Cardiac septum (tissue), 1 donor: Measurements from ENCODE around the gene PDE4D. TPM values are rescaled to one million over a fixed set of nuclear protein-coding genes. Genes with fewer than 3 reads are reported as not detected.
"Not testable (repeated sequence)": the region's sequence is repeated elsewhere in the genome, so short reads cannot be mapped to it uniquely, and the experiment has no call there.

Source experiments
- DNase-seq: peaks from one replicate; pipeline ENCODE4 v3.0.0-alpha.2; 2020; ENCODE audit warnings: low spot score
- intact Hi-C: fragments of 100-400 bp; cut with DNase I; formaldehyde crosslinking; loops from one replicate; pipeline ENCODE4 v1.14.0; 2022
- total RNA-seq: library from RNA; stranded (reverse); fragmentation: NEBNext Ultra II Directional; extraction: Animal tissue kit (Norgen Biotek cat#: 25700); gene quantifications from one replicate; pipeline ENCODE4 v1.2.1, GENCODE V29; 2021
- donor health status: DM: no; HTN: no; CAD: no.

Gene PDE4D
- total RNA-seq, 1 donor from 2014 or later, result 29.3 TPM

DNA sequence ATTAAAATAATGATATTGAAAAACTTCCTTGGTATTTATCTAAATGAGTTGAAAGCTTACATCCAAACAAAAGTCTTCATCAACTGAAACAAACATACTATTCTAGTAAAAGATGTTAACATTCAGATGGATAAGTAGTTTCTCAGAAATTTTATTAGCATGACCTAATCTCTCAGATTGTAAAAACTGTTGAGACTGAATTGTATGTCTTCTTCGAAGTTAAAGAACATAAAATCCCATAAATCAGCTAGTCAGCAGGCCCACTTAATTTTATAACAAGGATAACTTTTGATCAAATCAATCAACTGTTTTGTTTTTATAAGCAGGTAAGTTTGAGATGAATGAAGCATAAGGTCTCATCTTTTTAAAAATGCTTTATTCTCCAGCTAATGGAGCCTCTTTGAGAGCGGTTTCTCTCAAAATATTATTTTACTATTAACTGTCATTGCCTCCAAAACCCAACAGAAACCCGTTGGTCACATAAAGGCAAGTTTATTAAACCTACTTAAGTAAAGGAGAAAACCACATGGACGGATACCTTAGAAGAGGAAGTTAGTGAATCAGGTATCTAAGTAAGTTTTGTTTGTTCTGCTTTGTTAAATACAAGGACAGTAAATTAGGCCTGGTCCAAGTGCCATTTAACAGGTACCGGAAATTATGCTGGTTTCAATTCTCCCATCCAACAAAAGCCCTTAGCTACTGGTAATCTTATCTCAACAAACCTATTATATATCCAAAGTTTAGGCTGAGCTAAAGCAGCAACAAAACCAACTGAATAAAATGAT, 457.0 kb downstream of the PDE4D start:
- intact Hi-C loops, result no loop called here
- DNase-seq, result no peak

DNA sequence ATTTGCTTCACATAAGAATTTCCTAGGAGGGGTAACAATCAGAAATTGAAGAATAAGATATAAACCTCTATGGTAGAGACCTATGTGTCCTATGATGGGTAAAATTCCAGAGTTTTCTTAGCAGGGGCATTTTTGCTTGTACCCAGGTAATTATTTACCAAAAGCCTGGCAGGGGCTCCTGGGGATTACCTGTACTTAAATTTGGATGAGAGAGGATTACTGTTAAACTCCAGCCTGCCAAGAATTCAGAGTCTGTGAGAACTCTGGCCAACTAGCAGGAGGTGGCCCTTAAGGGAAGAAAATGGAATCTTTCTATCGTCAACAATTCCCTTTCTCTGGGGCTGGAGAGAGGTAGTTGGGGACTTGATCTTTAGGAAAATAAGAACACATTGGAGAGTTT, 460.4 kb downstream of the PDE4D start:
- no peak for DNase-seq
- intact Hi-C loops, result no loop called here

DNA sequence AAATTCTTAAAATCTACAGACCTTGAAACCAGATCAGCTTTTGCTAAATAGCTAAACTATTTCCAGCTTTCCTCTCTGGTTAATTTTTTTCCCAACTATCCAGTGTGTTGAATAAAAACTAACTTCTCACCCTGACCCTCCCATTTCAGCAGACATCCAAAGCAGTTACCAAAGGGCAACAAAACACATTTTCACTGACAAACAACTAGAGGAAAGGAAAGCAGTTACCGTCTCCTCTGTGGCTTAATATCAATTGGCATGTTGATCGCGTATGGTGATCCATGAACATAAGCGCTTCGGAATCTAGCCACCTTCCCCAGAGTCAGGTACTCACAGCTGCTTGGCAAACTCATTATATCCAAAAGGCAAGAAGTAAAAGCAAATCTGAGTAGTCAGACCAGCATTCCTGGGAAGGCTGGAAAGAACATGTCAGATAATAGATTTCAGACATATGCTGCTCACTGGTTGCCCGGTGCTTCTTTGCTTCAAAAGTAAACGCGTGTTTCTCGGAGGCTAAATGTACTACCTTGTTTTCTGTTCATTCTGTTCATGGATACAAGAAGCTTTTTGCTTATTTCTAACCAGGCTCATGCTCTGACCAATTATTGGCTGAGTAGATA, 463.4 kb downstream of the PDE4D start:
- no peak for DNase-seq
- intact Hi-C loops, result no loop called here

DNA sequence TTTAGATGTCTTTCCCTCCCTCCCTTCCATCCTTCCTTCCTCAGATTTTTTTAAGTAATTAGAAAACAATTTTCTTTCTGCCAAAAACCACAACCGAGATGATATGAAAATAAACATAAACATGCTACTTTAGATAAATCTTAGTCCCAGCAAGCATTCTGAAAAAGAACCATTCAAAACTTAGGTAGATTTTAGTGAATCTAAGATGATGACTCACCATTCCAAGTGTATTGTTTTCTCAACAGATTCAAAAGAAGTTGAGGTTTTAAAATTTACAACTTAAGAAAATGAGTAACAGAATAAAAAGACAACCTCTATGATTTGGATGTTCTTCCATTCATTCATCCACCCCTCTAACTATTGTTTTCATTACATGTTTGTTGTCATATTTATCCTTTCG, 465.1 kb downstream of the PDE4D start:
- no peak for DNase-seq
- intact Hi-C loops, result no loop called here

DNA sequence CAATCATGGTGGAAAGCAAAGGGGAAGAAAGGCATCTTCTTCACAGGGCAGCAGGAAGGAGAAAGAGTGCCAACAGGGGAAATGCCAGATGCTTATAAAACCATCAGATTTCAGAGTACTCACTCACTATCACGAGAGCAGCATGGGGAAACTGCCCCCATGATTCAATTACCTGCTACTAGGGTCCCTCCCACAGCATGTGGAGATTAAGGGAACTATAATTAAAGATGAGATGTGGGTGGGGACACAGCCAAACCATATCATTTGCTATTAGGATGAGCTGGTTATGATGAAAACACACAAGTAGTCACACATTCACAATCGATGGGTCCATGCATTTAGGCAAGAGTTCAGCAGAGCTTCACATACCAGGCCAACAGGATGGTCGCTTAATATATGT, 469.0 kb downstream of the PDE4D start:
- no peak for DNase-seq
- intact Hi-C loops, result no loop called here

DNA sequence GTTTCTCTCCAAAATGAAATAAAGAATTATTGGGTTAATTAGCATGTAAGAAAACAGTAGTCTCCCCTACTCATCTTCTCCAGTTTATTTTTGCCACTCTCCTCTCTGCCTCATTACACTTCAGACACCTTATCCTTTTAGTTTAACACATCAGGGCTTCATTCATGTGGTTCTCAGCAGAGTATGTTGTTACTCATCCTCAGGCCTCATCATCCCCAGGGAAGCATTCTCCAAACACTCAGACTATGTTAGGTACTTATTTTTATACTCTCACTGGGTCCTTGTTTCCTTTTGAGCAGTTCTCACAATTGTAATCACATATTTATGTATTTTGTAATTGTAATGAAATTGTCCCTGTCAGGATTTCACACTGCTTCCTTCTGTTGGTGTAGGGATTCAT, 470.5 kb downstream of the PDE4D start:
- intact Hi-C loops, result no loop called here
- no peak for DNase-seq

DNA sequence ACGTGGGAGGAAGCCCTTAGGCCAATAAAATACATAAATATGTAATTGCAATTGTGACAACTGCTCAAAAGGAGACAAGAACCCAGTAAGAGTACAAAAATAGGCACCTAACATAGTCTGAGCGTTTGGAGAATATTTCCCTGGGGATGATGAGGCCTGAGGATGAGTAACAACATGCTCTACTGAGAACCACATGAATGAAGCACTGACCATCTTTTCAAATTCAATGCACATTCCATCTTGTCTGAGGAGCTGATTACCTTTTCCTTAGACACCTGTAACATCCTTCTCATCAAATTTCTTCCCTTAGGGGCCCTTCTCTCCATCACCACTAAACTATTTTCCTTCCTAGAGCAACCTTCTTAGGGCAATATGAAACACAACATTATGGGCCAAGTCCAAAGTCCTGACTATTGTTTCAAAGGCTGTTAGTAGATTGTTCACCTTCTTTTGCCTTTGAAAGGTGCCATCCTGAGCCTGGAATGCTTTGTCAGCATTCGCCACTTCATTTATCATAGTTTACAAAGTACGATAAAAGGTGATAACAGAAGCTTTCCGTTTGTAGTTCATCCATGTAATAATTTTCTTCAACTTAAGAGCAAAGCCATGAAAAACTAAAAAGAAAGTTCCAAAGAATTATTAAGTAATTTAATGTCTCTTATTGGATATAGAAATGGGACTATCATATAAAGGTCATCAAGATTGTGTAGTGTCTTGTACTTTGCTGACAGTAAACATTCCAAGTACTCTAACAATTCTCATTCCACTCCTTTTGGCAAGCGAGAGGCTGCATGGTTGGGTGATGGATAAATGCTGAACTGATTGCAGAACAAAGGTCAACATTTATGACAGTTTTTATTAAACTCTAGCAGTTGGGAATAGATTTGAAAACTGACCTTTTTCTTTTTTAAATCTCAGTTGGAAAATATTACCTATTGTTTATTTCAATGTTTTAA, 471.3 kb downstream of the PDE4D start:
- intact Hi-C loops, result no loop called here

DNA sequence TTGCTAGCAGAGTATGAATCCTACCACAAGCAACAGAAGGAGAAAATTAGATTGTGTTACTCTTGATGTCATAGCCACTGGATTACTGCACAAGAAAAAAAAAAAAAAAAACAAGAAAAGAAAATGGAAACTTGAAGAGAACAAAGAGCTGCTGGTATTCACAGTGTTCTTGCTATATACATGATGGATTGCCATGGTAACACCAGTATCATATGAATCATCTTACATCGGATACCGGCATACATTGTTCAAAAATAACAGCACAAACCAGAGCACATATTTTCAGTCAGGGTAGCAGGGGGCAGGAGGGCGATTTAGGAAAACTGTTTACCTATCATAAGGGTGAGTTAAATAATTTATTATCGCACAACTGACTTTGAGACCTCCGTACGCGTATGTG, 472.9 kb downstream of the PDE4D start:
- DNase-seq, result no peak
- intact Hi-C loops, result no loop called here

More for the DNA sequence above, 471.3 kb downstream of the PDE4D start:
- no peak for DNase-seq

DNA sequence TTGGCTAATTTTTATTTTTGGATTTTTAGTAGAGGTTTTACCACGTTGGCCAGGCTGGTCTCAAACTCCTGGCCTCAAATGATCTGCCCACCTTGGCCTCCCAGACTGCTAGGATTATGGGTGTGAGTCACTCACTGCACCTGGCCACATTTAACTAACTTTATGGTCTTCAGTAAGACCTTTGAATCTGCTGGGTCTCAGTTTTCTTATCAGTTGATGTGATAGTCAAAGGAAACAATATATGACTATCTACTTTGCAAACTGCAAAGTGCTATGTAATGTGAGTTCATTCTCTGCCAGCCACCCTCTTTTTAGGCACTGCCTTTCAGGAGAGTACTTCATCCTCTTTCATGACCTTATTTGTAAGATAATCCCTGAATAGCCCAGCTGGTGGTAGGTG, 474.7 kb downstream of the PDE4D start:
- no peak for DNase-seq
- intact Hi-C loops, result no loop called here

DNA sequence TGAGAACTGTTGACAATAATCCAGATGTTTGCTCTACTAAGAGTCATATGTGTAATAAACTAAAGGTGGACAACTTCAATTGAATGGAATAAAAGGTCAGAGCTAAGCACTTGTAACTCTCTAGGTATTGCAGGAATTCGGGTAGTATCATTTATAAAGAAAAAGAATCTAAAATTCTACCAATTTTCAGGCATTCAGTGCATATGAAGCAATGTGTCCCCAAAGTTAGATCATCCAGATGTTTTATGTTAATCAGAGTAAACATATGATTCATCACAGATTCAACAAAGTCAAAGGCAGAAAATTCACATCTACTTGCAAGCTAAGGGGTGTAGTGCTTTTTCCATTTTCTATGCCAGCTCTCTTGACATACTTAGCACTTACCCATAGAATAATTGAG, 477.1 kb downstream of the PDE4D start:
- no peak for DNase-seq
- intact Hi-C loops, result no loop called here

DNA sequence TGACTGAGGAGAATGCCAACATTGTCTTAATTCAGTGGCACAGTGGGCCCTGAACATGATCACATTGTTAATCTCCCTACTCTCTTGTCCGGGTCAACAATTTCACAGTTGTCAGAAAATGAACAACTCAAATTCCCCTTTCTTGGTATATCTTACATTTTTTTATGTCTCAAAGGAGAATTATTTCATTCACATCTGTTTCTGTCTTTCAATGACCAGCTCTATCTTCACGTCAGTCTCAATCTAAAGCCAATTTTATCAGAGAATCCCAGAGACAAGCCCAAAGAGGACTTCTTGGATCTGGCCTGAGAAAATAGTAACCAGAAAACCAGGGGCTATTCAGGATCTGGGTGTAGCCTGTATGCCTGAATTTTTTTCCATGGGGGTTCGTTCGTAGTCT, 477.5 kb downstream of the PDE4D start:
- intact Hi-C loops, result no loop called here
- DNase-seq, result no peak

DNA sequence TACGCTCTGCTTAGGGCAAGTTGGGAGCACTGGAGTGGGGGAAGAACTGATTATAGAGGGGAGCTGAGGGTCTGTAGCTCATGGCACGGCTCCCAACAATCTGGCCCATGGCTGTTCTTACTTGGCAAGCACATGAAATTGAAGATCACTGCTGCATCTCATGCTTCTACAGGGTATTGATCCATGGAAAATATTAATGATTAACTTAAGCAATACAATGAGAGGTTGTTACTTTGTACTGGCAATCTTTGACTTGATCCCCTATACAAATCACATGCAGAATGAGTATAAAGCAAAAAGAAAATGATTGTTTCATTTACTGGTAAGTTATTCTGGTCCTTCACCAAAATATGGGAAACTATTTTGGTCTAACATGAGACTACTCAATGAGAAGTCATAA, 481.1 kb downstream of the PDE4D start:
- intact Hi-C loops, result no loop called here
- DNase-seq, result no peak

DNA sequence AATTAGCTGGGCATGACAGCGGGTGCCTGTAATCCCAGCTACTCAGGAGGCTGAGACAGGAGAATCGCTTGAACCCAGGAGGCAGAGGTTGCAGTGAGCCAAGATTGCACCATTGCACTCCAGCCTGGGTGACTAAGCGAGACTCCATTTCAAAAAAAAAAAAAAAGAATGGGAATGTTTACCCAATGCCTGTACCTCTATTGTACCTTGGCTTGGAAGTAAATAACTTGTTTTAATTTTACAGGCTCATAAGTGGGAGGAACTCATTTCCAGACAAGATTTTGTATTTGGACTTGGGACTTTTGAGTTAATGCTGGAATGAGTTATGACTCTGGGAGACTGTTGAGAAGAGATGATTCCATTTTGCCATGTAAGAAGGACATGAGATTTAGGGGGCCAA, 484.5 kb downstream of the PDE4D start:
- DNase-seq, intact Hi-C loops: not testable (repeated sequence)

DNA sequence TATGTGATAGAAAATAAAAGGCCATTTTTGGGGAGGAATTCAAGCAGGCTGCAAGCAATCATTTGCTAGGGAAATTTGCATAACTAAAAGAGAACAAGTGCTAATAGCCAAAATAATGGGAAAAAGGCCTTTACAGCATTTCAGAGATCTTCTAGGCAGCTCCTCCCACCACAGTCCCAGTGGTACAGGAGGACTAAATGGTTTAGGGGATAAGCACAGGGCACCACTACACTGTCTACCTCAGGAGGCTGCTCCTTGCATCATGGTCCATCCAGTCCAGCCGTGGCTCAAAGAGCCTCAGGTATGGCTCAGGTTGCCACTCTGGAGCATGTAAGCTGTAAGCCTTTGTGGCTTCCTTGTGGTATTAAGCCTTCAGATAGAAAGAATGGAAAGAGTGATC, 485.6 kb downstream of the PDE4D start:
- no peak for DNase-seq
- intact Hi-C loops, result no loop called here

DNA sequence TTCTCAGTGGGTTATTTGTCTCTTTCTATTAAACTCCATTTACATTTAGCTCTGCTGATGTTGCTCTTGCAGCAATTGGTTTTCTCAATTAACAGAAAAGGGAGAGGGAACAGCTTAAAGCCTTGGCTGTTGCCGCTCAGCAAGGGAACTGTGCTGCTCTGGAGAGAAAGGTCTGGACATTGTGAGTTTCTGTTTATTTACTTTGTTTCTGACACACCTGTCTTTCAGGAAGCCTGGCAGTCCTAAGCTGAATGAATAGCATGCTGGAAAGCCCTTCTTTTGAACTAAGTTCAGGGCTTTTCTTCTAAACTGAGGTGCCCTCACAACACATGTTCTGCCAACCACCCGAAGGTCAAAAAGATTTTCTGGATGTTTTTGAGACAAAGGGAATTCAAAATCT, 491.9 kb downstream of the PDE4D start:
- intact Hi-C loops, result no loop called here
- no peak for DNase-seq

DNA sequence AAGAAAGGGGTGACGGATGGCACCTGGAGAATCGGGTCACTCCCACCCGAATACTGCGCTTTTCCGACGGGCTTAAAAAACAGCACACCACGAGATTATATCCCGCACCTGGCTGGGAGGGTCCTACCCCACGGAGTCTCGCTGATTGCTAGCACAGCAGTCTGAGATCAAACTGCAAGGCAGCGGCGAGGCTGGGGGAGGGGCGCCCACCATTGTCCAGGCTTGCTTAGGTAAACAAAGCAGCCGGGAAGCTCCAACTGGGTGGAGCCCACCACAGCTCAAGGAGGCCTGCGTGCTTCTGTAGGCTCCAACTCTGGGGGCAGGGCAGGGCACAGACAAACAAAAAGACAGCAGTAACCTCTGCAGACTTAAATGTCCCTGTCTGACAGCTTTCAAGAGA, 498.6 kb downstream of the PDE4D start:
- not testable (repeated sequence) for DNase-seq
- intact Hi-C loops, result loop anchor here (5.0 kb wide), 1 partner anchor 102 kb away; no protein-coding TSS in a partner anchor

DNA sequence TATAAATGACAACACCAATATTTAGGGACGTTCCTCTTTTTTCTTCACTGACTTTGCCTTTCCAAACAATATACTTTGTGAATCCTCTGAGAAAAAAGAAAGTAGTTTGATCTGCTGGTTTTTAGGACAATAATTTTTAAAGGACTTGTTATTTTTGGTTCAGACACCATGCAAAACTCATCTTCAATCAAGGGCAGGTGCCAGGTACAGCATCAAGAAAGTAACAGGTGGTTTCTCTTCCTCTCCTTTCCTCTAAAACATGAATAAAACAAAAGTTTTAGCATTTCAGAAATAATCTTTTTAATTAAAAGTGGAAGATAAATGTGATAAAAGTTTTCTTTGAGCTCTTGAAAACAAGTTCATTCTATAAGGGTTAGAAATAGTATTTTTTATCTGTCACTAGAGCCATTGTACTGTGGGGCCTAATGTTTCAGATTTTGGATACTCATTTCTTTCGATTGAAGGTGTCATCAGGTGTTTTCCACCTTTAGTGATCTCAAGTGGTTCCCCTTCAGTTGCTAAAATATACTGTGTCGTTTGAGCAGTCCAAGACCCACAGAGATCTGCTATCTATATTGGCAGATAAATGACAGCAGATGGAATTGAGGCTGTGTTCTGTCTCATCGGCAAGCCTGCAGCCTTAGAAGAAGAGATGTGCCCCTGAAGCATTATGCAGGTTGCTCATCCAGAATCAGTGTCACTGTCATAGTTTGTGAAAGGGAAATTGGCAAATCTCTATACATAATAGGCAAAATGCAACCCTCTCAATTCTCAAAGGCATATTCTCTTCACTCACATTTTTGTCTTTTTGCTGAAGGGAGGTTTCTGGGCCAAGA, 499.7 kb downstream of the PDE4D start:
- no peak for DNase-seq
- intact Hi-C loops, result loop anchor here (5.0 kb wide), 1 partner anchor 103 kb away; no protein-coding TSS in a partner anchor

DNA sequence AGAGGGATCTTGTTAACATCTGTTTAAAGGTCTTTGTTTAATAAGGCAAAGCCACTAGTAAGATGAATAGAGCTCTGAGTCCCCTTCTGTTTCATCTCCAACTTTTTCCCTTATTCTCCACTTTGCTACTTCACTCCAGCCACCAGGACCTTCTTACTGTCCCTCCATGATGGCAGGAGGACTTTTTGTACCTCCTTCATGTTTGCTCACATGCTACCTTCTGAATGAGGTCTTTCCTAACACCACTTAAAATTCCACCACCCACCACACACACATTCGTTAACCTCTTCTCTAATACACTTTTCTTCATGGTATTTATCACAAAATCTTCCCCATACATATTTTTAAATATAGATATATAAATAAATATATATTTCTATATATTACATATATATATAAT, 501.9 kb downstream of the PDE4D start:
- intact Hi-C loops, result loop anchor here (2.0 to 5.0 kb wide), 2 partner anchors 106 to 281 kb away; no protein-coding TSS in a partner anchor
- DNase-seq, result no peak

DNA sequence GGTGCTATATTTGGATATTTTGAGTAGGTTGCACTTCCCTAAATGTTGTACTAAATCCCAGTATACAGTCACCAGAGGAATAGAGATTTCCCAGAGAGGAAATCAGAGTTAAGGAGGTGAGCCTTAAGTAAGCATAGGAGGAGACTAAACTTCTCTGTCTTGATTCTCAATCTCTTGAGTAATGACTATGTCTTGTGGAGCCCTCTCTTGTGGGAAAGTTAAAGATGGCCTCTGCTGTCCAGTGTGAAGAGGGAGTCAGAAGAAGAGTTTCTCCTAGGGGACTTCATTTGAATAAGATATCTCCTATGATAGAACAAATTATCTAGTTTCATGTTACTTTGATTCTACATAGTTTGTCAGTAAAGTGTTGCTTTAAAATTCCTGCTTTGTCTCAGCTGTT, 502.5 kb downstream of the PDE4D start:
- intact Hi-C loops, result loop anchor here (2.0 to 5.0 kb wide), 2 partner anchors 106 to 282 kb away; no protein-coding TSS in a partner anchor
- no peak for DNase-seq
